Colon (tissue), 2 donors: Measurements from ENCODE around the gene TNIP3.
"Not testable (repeated sequence)": the region's sequence is repeated elsewhere in the genome, so short reads cannot be mapped to it uniquely, and the experiment has no call there.

Experiments
- FAIRE-seq: peaks from 2 replicates; lab custom pipeline; 2012; peaks lifted over from hg19 to GRCh38; lab: Jason Lieb, UNC
- donor health status: control.
- donor health status: control.

Gene TNIP3

GRCh38 chr4:121177246-121178137 is 13.4 kb upstream of the TNIP3 start:
- no peak for FAIRE-seq

GRCh38 chr4:121176082-121176934 is 12.2 kb upstream of the TNIP3 start:
- no peak for FAIRE-seq

DNA sequence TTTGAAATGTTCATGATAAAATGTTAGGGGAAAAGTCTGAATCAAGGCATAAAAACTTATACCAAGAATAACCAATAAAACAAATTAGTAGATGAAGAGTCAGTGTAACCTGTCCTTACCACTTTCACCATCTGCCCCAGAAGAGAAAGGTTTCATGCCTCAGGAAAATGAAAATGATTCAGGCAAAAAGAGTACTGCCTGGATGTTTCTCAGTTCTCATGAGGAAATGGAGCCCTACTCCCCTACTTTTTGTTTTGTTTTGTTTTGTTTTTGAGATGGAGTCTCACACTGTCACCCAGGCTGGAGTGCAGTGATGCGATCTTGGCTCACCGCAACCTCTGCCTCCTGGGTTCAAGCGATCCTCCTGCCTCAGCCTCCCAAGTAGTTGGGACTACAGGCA is 7.4 kb upstream of the TNIP3 start:
- FAIRE-seq: not testable (repeated sequence)

DNA sequence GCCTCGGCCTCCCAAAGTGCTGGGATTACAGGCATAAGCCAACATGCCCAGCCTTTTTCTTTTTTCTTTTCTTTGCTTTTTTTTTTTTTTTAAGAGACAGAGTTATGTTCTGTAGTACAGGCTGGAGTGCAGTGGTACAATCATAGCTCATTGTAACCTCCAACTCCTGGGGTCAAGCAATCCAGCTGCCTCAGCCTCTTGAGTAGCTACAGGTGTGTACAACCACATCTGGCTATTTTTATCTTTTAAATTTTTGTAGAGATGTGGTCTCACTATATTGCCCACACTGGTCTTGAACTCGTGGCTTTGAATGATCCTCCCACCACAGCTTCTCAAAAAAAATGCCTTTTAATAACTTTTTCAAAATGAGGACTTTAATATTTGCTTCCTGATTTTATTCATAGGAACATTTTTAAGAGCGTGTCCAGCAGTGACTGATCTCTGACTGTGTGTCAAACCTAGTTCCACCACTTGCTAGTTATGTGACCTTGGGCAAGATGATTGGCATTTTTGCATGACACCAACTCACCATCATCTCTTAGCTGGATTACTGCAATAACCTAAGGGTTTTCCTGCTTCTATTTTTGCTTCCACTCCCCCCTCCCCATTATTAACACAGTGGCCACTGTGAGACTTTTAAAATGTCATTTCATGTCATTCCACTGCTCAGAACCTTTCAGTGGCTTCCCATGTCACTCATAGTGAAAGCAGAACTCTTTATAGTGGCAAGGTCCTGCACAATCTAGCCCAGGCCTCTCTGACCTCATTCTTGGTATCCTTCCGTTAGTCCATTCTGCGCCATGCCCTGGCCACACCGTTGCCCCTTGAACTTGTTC is 4.5 kb upstream of the TNIP3 start:
- no peak for FAIRE-seq

DNA sequence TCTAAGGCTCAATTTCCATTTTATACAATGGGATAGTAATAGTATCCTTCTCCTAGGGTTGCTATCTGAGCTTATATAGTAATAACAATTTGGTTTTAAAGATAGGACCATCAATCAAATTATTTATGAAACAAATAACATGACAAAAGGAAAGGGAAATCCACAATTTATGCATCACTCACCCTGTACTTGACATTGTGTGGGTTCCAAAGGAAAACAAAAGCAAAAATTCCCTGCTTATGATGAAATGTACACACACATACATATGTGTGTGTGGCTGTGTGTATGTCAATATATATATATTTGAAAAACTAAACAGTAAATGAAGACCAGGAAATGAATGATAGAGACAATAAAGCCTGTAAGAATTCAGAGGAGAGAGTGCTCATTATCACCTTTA is 2.9 kb upstream of the TNIP3 start:
- FAIRE-seq: no peak

GRCh38 chr4:121165206-121165605 is 1.1 kb upstream of the TNIP3 start:
- no peak for FAIRE-seq

DNA sequence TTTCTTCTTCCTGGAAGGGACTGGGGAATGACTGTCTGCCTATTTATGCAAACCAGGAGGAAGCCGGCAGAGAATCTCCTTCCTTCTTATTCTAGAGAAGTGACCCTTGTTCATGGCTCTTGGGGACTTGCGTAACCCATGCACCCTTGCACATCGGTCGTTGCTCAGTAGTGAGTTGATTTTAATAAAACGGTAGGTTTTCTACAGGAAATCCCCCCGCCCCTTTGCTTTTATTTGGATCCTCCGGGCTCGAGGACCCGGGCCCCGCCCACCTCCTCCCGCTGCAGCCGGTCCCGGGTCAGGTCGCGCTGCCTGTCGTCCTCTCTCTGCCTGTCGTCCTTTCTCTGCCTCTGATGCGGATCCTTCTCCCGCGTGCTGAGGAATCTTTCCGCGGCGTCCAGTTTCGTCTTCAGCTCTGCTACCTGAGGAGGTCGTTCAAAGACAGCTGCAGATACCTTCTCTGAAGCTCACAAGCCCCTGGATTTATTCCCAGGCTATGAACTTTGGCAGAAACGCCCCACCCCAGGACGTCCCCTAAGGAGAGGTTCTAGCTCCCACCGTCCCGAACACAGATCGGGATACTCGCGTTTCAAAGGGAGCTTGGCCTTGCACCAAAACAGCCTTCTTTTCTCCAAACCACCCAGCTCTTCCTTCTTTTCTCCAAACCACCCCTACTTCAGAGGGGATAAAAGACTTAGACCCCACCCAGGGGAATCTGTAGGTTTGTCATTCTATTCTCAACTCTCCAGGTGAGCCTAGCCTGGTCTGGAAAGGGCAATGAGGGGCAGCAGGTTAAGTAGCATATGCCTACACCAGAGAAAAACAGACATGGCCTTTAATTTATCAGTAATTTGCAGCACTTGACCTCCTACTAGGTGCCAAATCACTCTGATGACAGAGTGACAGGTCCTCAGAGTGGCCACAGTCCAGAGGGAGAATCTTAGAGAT is 7.0 kb downstream of the TNIP3 start:
- no peak for FAIRE-seq

DNA sequence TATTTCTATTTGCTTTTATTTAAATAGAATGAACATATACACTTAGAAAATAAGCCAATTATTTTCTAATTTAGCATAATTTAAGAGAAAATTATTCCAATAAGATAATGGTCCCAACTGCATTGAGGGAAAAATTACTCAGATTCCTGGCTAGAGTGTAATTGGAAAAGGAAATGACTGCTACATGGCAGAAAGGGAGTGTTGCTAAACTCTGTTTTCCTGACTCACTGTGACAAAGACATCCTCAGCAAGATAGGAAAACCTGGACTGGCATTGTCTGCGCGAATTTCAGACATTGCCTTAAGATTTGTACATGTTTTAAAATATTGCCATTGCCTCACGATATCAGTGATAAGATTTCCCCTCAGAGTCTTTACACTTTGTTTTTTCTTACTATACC is 8.2 kb downstream of the TNIP3 start:
- no peak for FAIRE-seq

DNA sequence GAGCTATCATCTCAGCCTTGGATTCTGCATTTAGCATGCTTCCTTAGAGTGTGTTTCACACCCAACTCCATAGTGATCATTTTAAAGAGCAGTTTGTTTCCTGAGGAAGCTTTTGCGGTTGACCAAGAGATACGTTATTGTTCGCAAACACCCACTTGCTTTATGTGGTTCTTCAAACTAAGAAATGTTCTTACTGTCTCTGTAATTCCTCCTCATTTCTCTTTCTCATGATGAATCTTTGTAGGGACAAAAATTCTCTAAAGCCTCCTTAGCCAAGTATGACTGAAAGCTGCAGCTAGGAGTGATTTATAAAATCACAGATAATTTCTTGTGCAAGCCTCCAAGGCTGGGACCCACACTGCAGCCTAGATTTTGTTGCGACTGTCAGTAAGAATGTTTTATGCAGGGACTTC is 10.0 kb downstream of the TNIP3 start:
- FAIRE-seq: no peak

DNA sequence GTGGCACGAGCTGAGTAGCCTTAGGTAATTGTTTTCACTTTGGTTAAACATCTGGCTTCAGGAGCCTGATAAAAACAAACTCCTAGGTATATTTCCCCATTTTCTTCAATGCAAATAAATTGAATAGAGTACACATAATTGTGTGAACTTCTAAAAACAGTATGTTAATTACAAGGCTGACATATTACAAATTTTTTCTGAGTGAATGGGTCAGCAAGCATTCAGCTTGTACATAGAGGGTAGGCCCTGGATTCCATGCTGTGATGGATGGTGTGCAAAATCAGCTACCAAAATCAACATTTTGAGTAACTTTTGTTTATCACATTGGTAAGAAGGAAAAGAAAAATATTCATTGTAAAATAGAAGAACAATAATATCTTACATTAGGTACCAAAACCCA is 12.2 kb downstream of the TNIP3 start:
- no peak for FAIRE-seq

DNA sequence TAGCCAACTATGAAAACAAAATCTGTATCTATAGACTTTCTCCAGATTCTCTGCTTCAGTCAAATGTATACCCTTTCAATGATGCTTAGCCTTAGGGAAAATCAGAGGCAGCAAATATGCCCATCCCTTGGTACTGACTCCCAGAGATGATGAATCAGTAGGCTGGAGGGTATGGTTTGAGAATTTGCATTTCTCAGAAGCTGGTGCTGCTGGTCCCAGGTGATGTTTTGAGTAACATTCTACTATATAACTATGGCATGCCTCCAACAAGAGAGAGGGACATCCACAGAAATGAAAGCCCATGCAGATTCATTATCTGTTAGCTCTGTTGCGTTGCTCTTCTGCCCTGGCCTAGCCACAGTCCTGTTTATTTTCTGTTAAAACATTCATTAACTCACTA is 13.6 kb downstream of the TNIP3 start:
- FAIRE-seq: no peak

- no peak for FAIRE-seq
Observed at GRCh38 chr4:121150003-121150402, 14.1 kb downstream of the TNIP3 start.

- FAIRE-seq: no peak
Observed at GRCh38 chr4:121148621-121149020, 15.5 kb downstream of the TNIP3 start.

DNA sequence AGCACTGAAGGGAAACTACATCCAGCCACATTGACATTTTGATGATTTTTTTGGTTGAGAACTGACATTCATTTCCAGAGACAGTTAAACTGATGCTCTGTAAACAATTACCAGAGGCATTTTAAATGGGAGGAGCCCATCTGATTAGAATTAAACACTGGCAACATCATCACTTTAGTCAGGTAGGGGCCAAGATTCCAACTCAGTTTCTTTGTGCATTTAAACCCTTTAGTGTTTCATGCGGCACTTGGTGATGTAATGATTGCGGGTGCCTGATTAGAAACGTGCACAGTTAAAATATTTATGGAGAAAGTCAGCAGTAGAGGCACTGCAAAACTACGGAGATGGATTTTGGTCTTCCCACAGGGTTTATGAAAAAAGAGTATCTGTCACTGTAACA is 16.1 kb downstream of the TNIP3 start:
- no peak for FAIRE-seq

DNA sequence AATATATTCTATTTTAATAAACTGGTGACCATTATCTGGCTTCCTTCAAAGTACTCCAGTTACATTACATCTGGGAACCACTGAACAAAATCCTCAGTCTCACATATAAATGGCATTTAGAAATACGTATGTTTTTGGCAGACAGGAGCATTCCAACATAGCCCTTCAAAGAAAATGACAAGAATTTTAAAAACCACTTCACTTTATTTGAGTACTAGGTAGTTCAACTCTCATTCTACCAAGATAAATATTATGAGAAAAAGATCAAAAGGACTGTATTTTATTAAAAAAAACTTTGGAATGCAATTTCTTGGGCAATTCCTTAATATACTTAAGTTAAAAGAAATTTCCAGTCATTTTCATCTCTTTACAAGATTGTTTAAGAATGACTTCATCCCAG is 17.6 kb downstream of the TNIP3 start:
- FAIRE-seq: no peak

DNA sequence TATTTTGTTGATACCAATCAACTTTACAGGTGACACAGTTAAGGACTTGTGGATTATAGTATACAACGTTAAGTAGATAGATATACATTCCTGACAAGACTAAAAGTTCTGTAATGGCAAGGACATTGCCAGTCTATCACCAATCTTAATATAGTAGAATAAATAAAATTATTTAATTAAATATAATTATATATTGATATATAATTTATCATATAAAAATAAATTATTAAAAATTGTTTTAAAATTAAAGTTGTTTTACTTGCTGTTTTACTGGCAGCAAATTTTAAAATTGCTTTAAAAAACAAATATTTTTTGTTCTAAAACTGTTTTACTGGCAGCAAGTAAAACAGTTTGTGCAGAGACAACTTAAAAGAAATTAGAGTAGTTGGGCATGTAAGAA is 18.7 kb downstream of the TNIP3 start:
- FAIRE-seq: peak; percentile 28

DNA sequence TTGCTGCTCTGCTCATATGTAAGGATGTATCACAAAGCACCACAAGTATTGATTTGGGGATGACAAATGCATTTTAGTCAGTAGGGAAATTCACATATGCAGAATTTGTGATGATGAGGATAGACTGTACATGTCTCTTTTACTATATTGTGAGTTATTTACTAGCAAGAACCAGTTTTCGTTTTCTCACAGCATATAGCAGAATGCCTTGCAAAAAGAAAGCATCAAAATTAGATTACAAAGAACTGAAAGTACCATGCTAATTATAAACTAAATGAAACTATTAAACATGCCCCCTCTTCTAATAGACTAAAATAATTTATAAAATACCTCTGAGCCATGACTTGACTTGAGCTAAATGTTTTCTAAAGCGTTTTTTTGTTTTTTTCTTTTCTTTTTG is 20.1 kb downstream of the TNIP3 start:
- FAIRE-seq: no peak

DNA sequence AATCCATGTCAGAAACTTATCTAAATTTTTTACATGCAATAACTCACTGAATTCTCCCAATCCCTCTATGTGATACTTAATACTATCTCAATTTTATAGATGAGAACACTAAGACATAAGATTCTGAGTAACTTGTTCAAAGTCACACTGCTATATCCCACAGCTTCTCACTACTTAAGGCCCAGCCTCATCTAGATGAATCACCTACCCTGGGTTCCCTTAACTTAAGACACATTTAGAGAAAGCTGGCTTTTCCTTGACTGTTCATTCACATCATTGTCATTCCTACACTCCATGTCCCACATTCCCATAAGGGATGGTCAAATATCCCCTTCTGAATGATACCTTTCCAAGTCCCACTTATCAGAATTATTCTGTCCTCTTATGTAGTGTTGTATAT is 21.0 kb downstream of the TNIP3 start:
- no peak for FAIRE-seq

DNA sequence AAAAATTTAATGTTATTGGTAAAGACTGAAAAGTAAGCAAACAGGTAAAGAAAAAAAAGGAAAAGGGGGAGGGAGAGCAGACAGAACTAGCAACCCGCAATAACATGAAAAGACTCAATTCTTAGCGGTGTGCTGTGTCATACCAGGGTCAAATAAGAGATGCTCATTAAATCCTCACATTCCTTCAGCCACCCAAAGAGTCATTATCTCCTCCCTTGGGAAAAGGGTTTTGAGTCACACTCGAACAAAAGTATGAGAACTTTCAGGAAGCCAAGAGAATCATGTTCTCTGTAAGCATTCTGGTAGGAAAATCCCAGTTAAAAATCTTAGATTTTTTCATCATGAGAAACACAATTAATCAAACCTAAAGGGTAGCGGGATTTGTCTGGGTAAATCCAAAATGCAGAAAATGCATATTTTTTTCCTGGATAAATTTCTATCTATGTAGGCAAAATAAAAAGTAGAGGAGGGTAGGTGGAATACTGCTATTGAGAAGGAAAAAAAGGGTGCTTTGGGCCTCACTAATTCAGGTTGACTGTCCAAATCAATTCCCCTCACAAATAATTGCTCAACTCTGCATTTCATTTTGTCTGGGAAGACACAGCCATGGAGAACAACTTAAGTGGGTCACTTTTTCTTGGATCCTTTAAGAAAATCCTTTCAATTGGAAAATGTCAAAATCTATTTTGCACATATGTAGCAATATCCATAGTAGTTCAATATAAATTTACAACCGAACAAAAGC is 23.2 kb downstream of the TNIP3 start:
- no peak for FAIRE-seq

GRCh38 chr4:121139533-121140222 is 24.4 kb downstream of the TNIP3 start:
- no peak for FAIRE-seq
